ENCODE results near the gene TNRC18.
"Not testable (repeated sequence)": the region's sequence is repeated elsewhere in the genome, so short reads cannot be mapped to it uniquely, and the experiment has no call there.

Gene TNRC18

DNA sequence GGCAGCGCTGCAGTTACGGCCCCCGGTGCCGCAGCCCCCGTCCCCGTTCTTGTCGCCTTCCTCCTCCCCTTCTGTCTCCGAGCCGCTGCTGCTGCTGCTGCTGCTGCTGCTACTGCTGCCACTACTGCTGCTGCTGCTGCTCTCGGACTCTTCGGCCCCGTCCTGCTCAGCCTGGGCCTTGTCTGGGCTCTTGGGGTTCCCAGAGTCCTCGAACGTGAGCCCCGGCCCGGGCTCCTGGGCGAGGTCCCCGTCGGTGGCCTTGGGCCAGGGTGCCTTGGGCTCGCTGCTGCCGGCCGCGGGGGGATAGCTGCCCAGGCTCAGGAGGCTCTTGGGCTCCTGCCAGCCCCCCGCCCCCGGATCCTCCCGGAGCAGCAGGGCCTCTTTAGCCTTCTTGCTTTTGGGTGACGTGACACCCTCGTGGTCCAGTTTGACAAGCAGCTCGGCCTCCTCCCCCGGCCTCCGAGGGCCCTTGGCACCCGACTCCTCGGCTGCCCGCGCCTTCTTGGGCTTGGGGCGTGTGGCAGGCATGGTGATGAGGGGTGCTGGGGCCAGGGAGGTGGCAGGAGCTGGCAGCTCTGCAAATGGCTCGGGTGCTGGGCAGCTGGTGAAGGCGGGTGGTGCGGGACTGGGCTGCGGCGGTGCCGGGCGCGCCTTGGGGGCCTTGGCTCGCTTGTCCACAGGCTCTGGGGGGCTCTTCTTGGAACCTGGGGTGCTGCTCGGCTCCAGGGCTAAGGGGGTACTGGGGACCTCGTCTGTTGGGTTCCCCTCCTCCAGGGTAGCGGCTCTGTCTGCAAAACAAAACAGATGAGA lies 110.4 kb downstream of the TNRC18 start:
- not testable (repeated sequence) for DNase-seq

GRCh38 chr7:5312276-5313070 lies 111.2 kb downstream of the TNRC18 start:
- not testable (repeated sequence) for DNase-seq

GRCh38 chr7:5310822-5311405 lies 112.7 kb downstream of the TNRC18 start:
- DNase-seq, result no peak

DNA sequence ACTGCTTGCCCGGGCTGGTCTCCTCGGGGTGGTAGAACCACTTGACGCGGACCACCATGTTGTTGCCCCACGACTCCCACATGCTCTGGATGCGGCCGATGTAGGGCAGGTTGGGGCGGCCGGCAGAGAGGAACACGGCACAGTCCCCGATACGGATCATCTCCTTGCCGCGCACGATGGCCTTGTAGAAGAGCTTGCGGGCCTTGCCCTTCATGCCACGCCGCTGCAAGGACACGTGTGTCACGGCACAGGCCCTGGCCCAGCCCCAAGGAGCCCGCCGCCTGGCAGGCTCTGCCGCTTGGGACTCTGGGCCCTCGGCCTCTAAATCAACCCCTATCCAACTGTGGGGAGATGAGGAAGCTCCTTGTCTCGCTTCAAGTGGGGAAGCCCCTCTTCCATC lies 114.5 kb downstream of the TNRC18 start:
- DNase-seq, result no peak

GRCh38 chr7:5307221-5308142 lies 116.2 kb downstream of the TNRC18 start:
- DNase-seq, result not testable (repeated sequence)

DNA sequence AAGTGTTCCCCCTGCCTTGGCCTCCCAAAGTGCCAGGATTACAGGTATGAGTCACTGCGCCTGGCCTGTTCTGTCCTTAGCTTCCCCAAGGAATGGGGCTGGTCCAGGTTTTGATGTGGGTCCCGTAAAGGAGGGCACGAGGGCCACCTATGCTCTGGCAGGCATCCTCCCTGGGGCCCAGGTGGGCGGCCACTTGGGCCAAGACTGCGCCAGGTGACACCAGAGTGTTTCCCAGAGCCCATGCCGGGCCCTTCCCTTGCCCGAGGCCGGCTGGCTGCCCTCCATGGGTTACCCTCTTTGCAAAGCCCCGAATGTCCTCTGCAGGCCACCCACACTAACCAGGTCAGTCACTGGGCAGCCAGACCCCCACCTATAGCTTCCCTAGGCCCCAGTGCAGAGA lies 118.6 kb downstream of the TNRC18 start:
- DNase-seq, result not testable (repeated sequence)

GRCh38 chr7:5303591-5304505 lies 119.8 kb downstream of the TNRC18 start:
- DNase-seq, result no peak

DNA sequence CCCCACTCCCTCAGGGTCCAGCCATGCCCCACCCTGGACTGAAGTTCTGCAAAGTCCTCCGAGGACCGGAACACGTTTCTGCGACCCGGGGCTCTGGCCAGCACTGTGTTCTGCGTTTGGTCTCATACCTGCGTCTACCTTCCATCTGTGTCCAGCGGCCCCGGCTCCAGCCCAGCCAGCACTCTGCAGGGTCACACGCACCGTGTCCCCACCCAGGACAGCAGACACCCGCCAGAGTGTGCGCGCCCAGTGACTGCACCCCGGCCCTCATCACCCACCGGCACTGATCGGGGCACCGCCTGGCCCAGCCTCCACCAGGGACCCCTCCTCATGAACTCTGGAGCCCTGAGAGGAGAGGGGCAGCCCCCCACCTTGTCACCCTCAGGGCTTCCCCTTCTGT lies 120.6 kb downstream of the TNRC18 start:
- no peak for DNase-seq

GRCh38 chr7:5302577-5302976 lies 121.1 kb downstream of the TNRC18 start:
- DNase-seq, result no peak

- no peak for DNase-seq
Measured at GRCh38 chr7:5300366-5300765, 123.3 kb downstream of the TNRC18 start.

- no peak for DNase-seq
Measured at GRCh38 chr7:5296611-5297226, 126.9 kb downstream of the TNRC18 start.

GRCh38 chr7:5296015-5296610 lies 127.5 kb downstream of the TNRC18 start:
- DNase-seq, result no peak

GRCh38 chr7:5295039-5296014 lies 128.3 kb downstream of the TNRC18 start:
- no peak for DNase-seq

DNA sequence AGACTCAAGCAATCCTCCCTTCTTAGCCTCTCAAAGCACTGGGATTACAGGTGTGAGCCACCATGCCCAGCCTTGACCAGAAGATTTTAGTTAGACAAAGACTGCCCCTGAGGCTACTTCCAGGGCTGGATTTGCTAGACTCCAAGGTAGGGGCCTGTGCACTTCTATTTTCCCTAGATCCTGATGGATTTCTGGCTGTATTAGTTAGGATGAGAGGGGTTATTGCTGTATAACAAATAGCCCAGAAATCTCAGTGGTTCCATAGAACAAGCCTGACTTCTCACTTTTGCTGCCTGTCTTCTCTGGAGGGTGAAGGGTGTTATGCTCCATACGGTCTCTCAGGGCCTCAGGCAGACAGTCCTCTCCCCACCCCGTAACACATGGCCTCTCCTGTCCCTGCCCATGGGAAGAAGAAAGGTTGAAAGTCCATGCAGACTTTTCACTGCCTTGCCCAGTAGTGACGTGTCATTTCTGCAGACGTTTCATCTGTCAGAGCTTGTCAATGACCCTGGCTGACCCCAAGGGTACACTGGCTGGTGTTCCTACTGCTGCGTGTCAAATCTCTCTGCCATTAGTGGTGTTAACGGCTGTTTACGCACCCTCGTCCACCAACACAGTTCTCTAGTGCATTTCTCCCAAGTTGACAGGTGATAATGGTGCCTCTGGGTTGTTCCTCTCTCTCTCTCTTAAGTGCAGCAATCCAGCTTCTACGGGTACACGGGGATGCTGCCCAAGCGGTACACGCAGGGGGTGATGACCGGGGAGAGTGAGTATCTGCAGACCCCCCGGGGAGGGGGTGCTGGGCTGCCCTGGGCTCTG lies 129.3 kb downstream of the TNRC18 start:
- DNase-seq, result peak; percentile 40

- not testable (repeated sequence) for DNase-seq
Measured at GRCh38 chr7:5291711-5292335, 131.8 kb downstream of the TNRC18 start.

- DNase-seq, result no peak
Measured at GRCh38 chr7:5291301-5291700, 132.3 kb downstream of the TNRC18 start.

- DNase-seq, result no peak
Measured at GRCh38 chr7:5289355-5289754, 134.3 kb downstream of the TNRC18 start.

- not testable (repeated sequence) for DNase-seq
Measured at GRCh38 chr7:5288560-5288959, 135.1 kb downstream of the TNRC18 start.
